ENCODE results near the gene MIPOL1.

The MIPOL1 gene

DNA sequence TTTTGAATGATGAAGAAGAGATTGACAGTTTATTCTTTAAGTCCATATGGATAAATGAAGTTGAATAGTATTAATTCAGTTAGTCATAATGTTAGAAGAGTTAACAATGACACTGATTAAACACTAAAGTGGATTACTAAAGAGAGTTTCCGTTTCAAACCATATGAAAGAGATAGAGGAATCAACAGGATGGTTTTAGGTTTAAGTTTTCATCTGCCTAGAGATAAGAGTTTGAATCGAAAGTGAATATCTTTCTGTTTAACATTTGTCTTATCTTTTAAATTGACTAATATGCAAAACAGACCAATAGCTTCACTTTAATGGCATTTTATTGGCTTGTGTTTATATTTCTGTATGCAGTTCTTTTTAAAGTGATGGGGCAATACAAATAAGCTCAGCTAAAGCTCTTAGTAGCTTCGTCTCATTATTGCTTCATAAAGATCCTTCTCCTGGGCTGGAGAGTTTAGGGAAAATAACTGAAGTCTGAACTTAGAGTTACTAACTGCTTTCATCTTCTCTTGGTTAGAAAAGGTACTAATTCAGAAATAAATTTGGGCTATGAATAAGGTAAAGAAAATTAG, 66.0 kb downstream of the MIPOL1 start:
- no peak for TF ChIP-seq EZH2phosphoT487 (IDR thresholded peaks at IDR 0.05; ENCODE audit: borderline replicate concordance)
- TF ChIP-seq, protein P1, sequence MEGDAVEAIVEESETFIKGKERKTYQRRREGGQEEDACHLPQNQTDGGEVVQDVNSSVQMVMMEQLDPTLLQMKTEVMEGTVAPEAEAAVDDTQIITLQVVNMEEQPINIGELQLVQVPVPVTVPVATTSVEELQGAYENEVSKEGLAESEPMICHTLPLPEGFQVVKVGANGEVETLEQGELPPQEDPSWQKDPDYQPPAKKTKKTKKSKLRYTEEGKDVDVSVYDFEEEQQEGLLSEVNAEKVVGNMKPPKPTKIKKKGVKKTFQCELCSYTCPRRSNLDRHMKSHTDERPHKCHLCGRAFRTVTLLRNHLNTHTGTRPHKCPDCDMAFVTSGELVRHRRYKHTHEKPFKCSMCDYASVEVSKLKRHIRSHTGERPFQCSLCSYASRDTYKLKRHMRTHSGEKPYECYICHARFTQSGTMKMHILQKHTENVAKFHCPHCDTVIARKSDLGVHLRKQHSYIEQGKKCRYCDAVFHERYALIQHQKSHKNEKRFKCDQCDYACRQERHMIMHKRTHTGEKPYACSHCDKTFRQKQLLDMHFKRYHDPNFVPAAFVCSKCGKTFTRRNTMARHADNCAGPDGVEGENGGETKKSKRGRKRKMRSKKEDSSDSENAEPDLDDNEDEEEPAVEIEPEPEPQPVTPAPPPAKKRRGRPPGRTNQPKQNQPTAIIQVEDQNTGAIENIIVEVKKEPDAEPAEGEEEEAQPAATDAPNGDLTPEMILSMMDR (conservative IDR thresholded peaks at IDR 0.05; ENCODE audit: low read length): no peak

DNA sequence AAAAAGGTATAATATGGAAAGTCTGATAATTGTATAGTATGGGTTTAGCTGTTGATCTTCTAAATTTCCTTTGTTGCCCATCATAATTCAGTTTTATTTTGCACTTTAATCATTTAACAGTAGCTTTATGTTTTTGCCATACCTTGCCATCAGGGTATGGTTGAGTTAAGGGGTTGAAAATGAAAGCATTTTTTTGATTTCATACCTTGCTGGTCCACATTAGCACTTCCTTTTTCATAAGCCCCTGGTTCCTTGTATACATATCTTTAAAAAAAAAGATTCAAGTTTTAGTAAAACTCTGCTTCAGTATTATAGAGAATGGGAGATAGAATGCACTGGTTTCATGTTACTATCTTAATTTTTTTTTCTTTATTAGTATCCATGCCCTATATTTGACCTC, 71.1 kb downstream of the MIPOL1 start:
- Histone ChIP-seq H3F3A (ENCODE audit: low read depth) (no peaks in the 10 kb centered on the region), H3K4me3 (ENCODE audit: low read length, poor library complexity, severe bottlenecking) (no peak overlapping the region), H3K27me3 (ENCODE audit: insufficient read depth, low read length, poor library complexity, severe bottlenecking) (no peaks in the 10 kb centered on the region), H3K4me1 (ENCODE audit: insufficient read depth, low read length, poor library complexity, severe bottlenecking) (no peaks in the 10 kb centered on the region), H3K4me2 (ENCODE audit: low read depth, low read length, poor library complexity, severe bottlenecking) (no peak overlapping the region), H3K36me3 (ENCODE audit: insufficient read depth, low read length) (no peaks in the 10 kb centered on the region), H3K79me2 (ENCODE audit: insufficient read depth, low read length) (no peaks in the 10 kb centered on the region), H2AFZ (ENCODE audit: low read length) (no peak overlapping the region), H3K9me3 (ENCODE audit: insufficient read depth, low read depth, low read length) (no peaks in the 10 kb centered on the region), H3K9ac (ENCODE audit: low read depth, low read length, poor library complexity, severe bottlenecking) (no peak overlapping the region), H4K20me1 (ENCODE audit: insufficient read depth, low read length, poor library complexity, severe bottlenecking) (no peaks in the 10 kb centered on the region), H3K9me2 (replicated peaks; ENCODE audit: low read depth, low read length) (no peaks in the 10 kb centered on the region)
- TF ChIP-seq, protein P1 (conservative IDR thresholded peaks at IDR 0.05; ENCODE audit: low read length): no peak

More for the DNA sequence above, 66.0 kb downstream of the MIPOL1 start:
- Histone ChIP-seq H3K9ac (ENCODE audit: low read depth, low read length, poor library complexity, severe bottlenecking) (no peak overlapping the region), H3K9me3 (ENCODE audit: insufficient read depth, low read depth, low read length) (no peaks in the 10 kb centered on the region), H3K27me3 (ENCODE audit: insufficient read depth, low read length, poor library complexity, severe bottlenecking) (no peaks in the 10 kb centered on the region), H3K4me1 (ENCODE audit: insufficient read depth, low read length, poor library complexity, severe bottlenecking) (no peaks in the 10 kb centered on the region), H4K20me1 (ENCODE audit: insufficient read depth, low read length, poor library complexity, severe bottlenecking) (no peaks in the 10 kb centered on the region), H3F3A (ENCODE audit: low read depth) (no peaks in the 10 kb centered on the region), H3K4me2 (ENCODE audit: low read depth, low read length, poor library complexity, severe bottlenecking) (no peak overlapping the region), H3K9me2 (replicated peaks; ENCODE audit: low read depth, low read length) (no peaks in the 10 kb centered on the region), H3K36me3 (ENCODE audit: insufficient read depth, low read length) (no peaks in the 10 kb centered on the region), H3K79me2 (ENCODE audit: insufficient read depth, low read length) (no peaks in the 10 kb centered on the region), H2AFZ (ENCODE audit: low read length) (no peak overlapping the region), H3K4me3 (ENCODE audit: low read length, poor library complexity, severe bottlenecking) (no peak overlapping the region)

DNA sequence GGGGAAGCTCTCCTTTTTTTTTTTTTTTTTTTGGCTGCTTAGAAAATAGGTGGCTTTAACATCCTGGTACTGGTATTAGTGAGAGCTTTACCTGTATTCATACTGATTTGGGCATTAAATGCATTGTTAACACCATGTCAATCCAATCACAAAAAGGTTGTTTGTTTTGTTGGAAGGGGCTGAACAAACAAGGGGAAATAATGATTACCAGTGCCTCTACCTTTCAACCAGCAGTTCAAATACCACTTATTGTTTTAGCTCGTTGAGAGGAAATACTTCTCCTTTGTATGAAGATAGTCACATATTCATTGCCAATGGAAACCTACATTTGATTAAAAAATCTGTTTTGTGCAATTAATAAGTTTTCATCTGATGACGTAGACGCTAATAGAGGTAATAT, 72.9 kb downstream of the MIPOL1 start:
- H3K9ac ChIP-seq (ENCODE audit: low read depth, low read length, poor library complexity, severe bottlenecking): no peak overlapping the region
- H4K20me1 ChIP-seq (ENCODE audit: insufficient read depth, low read length, poor library complexity, severe bottlenecking): no peaks in the 10 kb centered on the region
- H3K27me3 ChIP-seq (ENCODE audit: insufficient read depth, low read length, poor library complexity, severe bottlenecking): no peaks in the 10 kb centered on the region
- no peak overlapping the region for H3K4me3 ChIP-seq (ENCODE audit: low read length, poor library complexity, severe bottlenecking)
- no peaks in the 10 kb centered on the region for H3K79me2 ChIP-seq (ENCODE audit: insufficient read depth, low read length)
- TF ChIP-seq, protein P1 (conservative IDR thresholded peaks at IDR 0.05; ENCODE audit: low read length): no peak
- TF ChIP-seq EZH2phosphoT487 (IDR thresholded peaks at IDR 0.05; ENCODE audit: borderline replicate concordance): no peak
- H3F3A ChIP-seq (ENCODE audit: low read depth): no peaks in the 10 kb centered on the region
- H3K4me1 ChIP-seq (ENCODE audit: insufficient read depth, low read length, poor library complexity, severe bottlenecking): no peaks in the 10 kb centered on the region
- H3K9me2 ChIP-seq (replicated peaks; ENCODE audit: low read depth, low read length): no peaks in the 10 kb centered on the region
- no peaks in the 10 kb centered on the region for H3K9me3 ChIP-seq (ENCODE audit: insufficient read depth, low read depth, low read length)
- H3K36me3 ChIP-seq (ENCODE audit: insufficient read depth, low read length): no peaks in the 10 kb centered on the region
- no peak overlapping the region for H2AFZ ChIP-seq (ENCODE audit: low read length)
- no peak overlapping the region for H3K4me2 ChIP-seq (ENCODE audit: low read depth, low read length, poor library complexity, severe bottlenecking)
